B cell (primary cell): ENCODE data around the gene CLGN. TPM values are rescaled to one million over a fixed set of nuclear protein-coding genes. Genes with fewer than 3 reads are reported as not detected.

Source experiments
- ATAC-seq: fragments of 200-7000 bp; cut with Tn5 transposase; one replicate; pipeline ENCODE4 v1.10.0; 2021; ENCODE audit warnings: low read depth, mild to moderate bottlenecking, moderate number of reproducible peaks, moderate library complexity
- CTCF ChIA-PET: fragments of 350-600 bp; sonication (Branson Sonifier 250); formaldehyde crosslinking; loops from one replicate; lab custom pipeline; 2021; ENCODE audit warnings: antibody characterized with exemption, inconsistent platforms; lab: Charles Lee
- POLR2A ChIA-PET: fragments of 350-600 bp; sonication (Branson Sonifier 250); formaldehyde crosslinking; loops from one replicate; lab custom pipeline; 2021; ENCODE audit warnings: antibody characterized with exemption; lab: Charles Lee
- DNase-seq: peaks from one replicate; pipeline ENCODE4 v3.0.0; 2013
- H2AFZ ChIP-seq: 2 replicates; pipeline ENCODE4 v1.6.1; 2012; ENCODE audit warnings: mild to moderate bottlenecking, low read depth, low read length; ENCODE audit not compliant: insufficient read depth, poor library complexity, severe bottlenecking
- H3K27ac ChIP-seq, 2 donors: 1 replicate in 1 of 2; 2 replicates in 1 of 2; pipeline ENCODE4 v1.5.1; 2012 to 2013; ENCODE audit warnings: low read length in 2 of 2, mild to moderate bottlenecking in 2 of 2, moderate library complexity in 1 of 2
- H3K27me3 ChIP-seq, 4 experiments: fragments of 200-600 bp in 1 of 4; sonication (generic) in 1 of 4; replicated peaks in 1 of 4; 1 replicate in 2 of 4; 2 replicates in 2 of 4; pipeline versions ENCODE4 v1.6.1 to v1.7.0; 2013 to 2016; ENCODE audit warnings: low read length in 3 of 4, mild to moderate bottlenecking in 2 of 4, mixed read lengths in 1 of 4, moderate library complexity in 1 of 4; ENCODE audit not compliant: insufficient read depth in 4 of 4, control insufficient read depth in 3 of 4; ENCODE audit errors: control extremely low read depth in 1 of 4
- H3K36me3 ChIP-seq, 2 experiments: replicated peaks in 1 of 2; 1 replicate in 1 of 2; 2 replicates in 1 of 2; pipeline versions ENCODE4 v1.6.1 to v1.7.1; 2013; ENCODE audit warnings: low read length in 1 of 2; ENCODE audit not compliant: insufficient read depth in 2 of 2, control insufficient read depth in 1 of 2; ENCODE audit errors: control extremely low read depth in 1 of 2, extremely low read depth in 1 of 2
- H3K4me1 ChIP-seq, 2 donors: fragments of 200-600 bp in 1 of 2; sonication (generic) in 1 of 2; 1 replicate in 1 of 2; 2 replicates in 1 of 2; pipeline versions ENCODE4 v1.5.1 to v1.6.1; 2013 to 2017; ENCODE audit warnings: low read length in 2 of 2; ENCODE audit not compliant: control insufficient read depth in 2 of 2, insufficient read depth in 2 of 2
- H3K4me2 ChIP-seq: replicated peaks from 2 replicates; pipeline ENCODE3; 2012; ENCODE audit warnings: mild to moderate bottlenecking, low read depth, low read length; ENCODE audit not compliant: poor library complexity, severe bottlenecking
- H3K4me3 ChIP-seq, 5 experiments: fragments of 200-600 bp in 1 of 5; sonication (generic) in 1 of 5; 1 replicate in 3 of 5; 2 replicates in 2 of 5; pipeline versions ENCODE4 v1.5.1 to v1.7.0; 2011 to 2016; ENCODE audit warnings: low read length in 4 of 5, mild to moderate bottlenecking in 4 of 5, low read depth in 2 of 5, control low read depth in 1 of 5, moderate library complexity in 1 of 5; ENCODE audit not compliant: insufficient read depth in 1 of 5; ENCODE audit errors: control extremely low read depth in 1 of 5, extremely low read depth in 1 of 5
- H3K79me2 ChIP-seq: fragments of 200-600 bp; sonication (generic); one replicate; pipeline ENCODE4 v1.6.0; 2016; ENCODE audit warnings: low read length; ENCODE audit not compliant: control insufficient read depth, insufficient read depth
- H3K9ac ChIP-seq: fragments of 200-600 bp; sonication (generic); 2 replicates; pipeline ENCODE4 v1.6.1; 2017; ENCODE audit warnings: mild to moderate bottlenecking, low read length, moderate library complexity
- H3K9me3 ChIP-seq, 3 donors: one replicate each; pipeline versions ENCODE4 v1.6.1 to v1.7.1; 2013; ENCODE audit warnings: low read length in 2 of 3; ENCODE audit not compliant: control insufficient read depth in 2 of 3, insufficient read depth in 1 of 3; ENCODE audit errors: control extremely low read depth in 1 of 3
- H4K20me1 ChIP-seq: 2 replicates; pipeline ENCODE4 v1.6.0; 2012; ENCODE audit warnings: mild to moderate bottlenecking, low read length; ENCODE audit not compliant: insufficient read depth, control insufficient read depth, poor library complexity, severe bottlenecking
- H3K27ac Mint-ChIP-seq: one replicate; pipeline ENCODE4 v1.8.0; 2021; ENCODE audit warnings: mixed read lengths
- H3K27me3 Mint-ChIP-seq: one replicate; pipeline ENCODE4 v1.8.0; 2021; ENCODE audit warnings: mixed read lengths
- H3K4me1 Mint-ChIP-seq: one replicate; pipeline ENCODE4 v1.8.0; 2021; ENCODE audit warnings: mixed read lengths
- H3K4me3 Mint-ChIP-seq: one replicate; pipeline ENCODE4 v1.8.0; 2021; ENCODE audit warnings: mixed read lengths
- H3K9me3 Mint-ChIP-seq: one replicate; pipeline ENCODE4 v1.8.0; 2022; ENCODE audit warnings: mixed read lengths; ENCODE audit not compliant: insufficient read depth
- CTCF ChIP-seq: fragments of 200-600 bp; IDR thresholded peaks from one replicate; pipeline ENCODE4 v1.8.0; 2022; ENCODE audit warnings: antibody characterized with exemption, mild to moderate bottlenecking
- EZH2 ChIP-seq: IDR thresholded peaks from 2 replicates; pipeline ENCODE4 v1.6.1; 2012; ENCODE audit warnings: borderline replicate concordance, low read depth, mild to moderate bottlenecking, moderate library complexity, low read length; ENCODE audit not compliant: insufficient read depth, poor library complexity, severe bottlenecking
- WGBS: methylation state at CpG from one replicate; pipeline ENCODE4 v1.1.5; 2013; ENCODE audit warnings: missing lambda C conversion rate; ENCODE audit not compliant: insufficient coverage; 5-methylcytosine and 5-hydroxymethylcytosine counted together
- intact Hi-C: fragments of 100-400 bp; cut with micrococcal nuclease; formaldehyde crosslinking; loops from one replicate; pipeline ENCODE4 v1.10.0; 2022
- polyA plus RNA-seq: library from polyadenylated mRNA; depleted of rRNA; stranded (reverse); fragments of >200 nt; gene quantifications from 2 replicates; pipeline ENCODE4 v1.2.3, GENCODE V29; 2012
- total RNA-seq, 2 donors: library from RNA; stranded (reverse); fragments of 120-200 nt in 1 of 2; gene quantifications; 1 replicate in 1 of 2; 2 replicates in 1 of 2; pipeline versions ENCODE4 v1.2.3 to v1.2.4, GENCODE V29; 2013 to 2022

Gene CLGN
- total and polyA plus RNA-seq, 2 donors (not counting 1 experiment from before 2014, with no cell fraction given), result not detected

DNA sequence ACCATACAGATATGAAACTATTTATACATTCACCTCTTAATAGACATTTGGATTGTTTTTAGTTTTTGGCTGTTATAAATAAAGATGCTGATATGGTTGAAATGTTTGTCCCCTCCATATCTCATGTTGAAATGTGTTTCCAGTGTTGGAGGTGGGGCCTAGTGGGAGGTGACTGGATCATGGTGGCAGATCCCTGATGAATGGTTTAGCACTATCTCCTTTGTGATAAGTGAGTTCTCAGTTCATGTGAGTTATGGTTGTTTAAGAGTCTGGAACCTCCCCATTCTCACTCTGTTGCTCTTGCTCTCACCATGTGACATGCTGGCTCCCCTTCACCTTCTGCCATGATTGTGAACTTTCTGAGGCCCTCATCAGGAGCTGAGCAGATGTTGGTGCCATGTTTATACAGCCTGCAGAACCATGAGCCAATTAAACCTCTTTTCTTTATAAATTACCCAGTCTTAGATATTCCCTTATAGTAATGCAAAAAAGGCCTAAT is 12.2 kb upstream of the CLGN start:
- Histone ChIP-seq H3K4me3 (no peak overlapping the region), H3K27ac (no peak overlapping the region), H4K20me1 (no peaks in the 10 kb centered on the region), H3K4me1 (no peaks in the 10 kb centered on the region), H3K36me3 (no peaks in the 10 kb centered on the region), H3K4me2 (no peak overlapping the region), H3K79me2 (no peaks in the 10 kb centered on the region), H3K27me3 (no peaks in the 10 kb centered on the region), H3K9ac (no peak overlapping the region), H3K9me3 (no peaks in the 10 kb centered on the region), H2AFZ (no peak overlapping the region)
- no peak overlapping the region for H3K27ac Mint-ChIP-seq
- H3K9me3 Mint-ChIP-seq, result no peaks in the 10 kb centered on the region
- DNase-seq (no peak), ATAC-seq (no peak)
- intact Hi-C loops, result no loop called here
- H3K4me3 Mint-ChIP-seq, result no peak overlapping the region
- ChIA-PET POLR2A (no interaction called here), CTCF (no interaction called here)
- peaks cover 2% of the 10 kb centered on the region for H3K27me3 Mint-ChIP-seq
- TF ChIP-seq CTCF (no peak), EZH2 (no peak)
- H3K4me1 Mint-ChIP-seq, result no peaks in the 10 kb centered on the region

- TF ChIP-seq EZH2 (no peak), CTCF (no peak)
- Mint-ChIP-seq H3K4me1 (peaks cover 11% of the 10 kb centered on the region), H3K9me3 (no peaks in the 10 kb centered on the region), H3K4me3 (peak overlapping the region; percentile 78), H3K27me3 (peaks cover 33% of the 10 kb centered on the region), H3K27ac (no peak overlapping the region)
- H3K4me3 ChIP-seq, result peak overlapping the region; percentile 31 to 66 (median 53)
- ChIA-PET CTCF (interaction anchor here (0.6 to 1.9 kb wide), 5 partner anchors 9 to 1020 kb away, joined by 3 to 7 read pairs (median 5); partner anchors contain the start of gene SCOC), POLR2A (no interaction called here)
- H2AFZ ChIP-seq, result peak overlapping the region; percentile 80
- peak overlapping the region; percentile 60 for H3K9ac ChIP-seq
- H3K4me1 ChIP-seq, result peaks cover 13% of the 10 kb centered on the region in 2 donors
- DNase-seq, result no peak
- no peaks in the 10 kb centered on the region for H3K36me3 ChIP-seq
- H3K4me2 ChIP-seq, result peak overlapping the region; percentile 83
- no peak overlapping the region for H3K27ac ChIP-seq
- H3K79me2 ChIP-seq, result no peaks in the 10 kb centered on the region
- no peak for ATAC-seq
- WGBS, result 71% methylated on average over 1 of the region's 7 CpGs
- H3K9me3 ChIP-seq, result no peaks in the 10 kb centered on the region
- no peaks in the 10 kb centered on the region for H4K20me1 ChIP-seq
- intact Hi-C loops, result no loop called here
- peaks cover 0 to 23% (median 6%) of the 10 kb centered on the region in 4 experiments for H3K27me3 ChIP-seq
Observed at GRCh38 chr4:140427919-140428471, 547 bp upstream of the CLGN start.
